SK-N-MC (cell line): Measurements from ENCODE around the gene LRP5.
"Not testable (repeated sequence)": the region's sequence is repeated elsewhere in the genome, so short reads cannot be mapped to it uniquely, and the experiment has no call there.

Source experiments
- DNase-seq: peaks from one replicate; pipeline ENCODE4 v3.0.0-alpha.2; 2011; ENCODE audit warnings: low read depth, low spot score
- H3K27ac ChIP-seq: fragments of 200-600 bp; sonication (generic); 2 replicates; pipeline ENCODE4 v1.5.1; 2016; ENCODE audit warnings: mixed run types
- H3K36me3 ChIP-seq: fragments of 200-600 bp; sonication (generic); 2 replicates; pipeline ENCODE4 v1.6.1; 2017; ENCODE audit warnings: antibody characterized with exemption, low read length, mixed read lengths; ENCODE audit not compliant: insufficient read depth
- H3K4me3 ChIP-seq: fragments of 200-600 bp; sonication (generic); 2 replicates; pipeline ENCODE4 v1.5.1; 2016
- H3K9ac ChIP-seq: fragments of 200-600 bp; sonication (generic); 2 replicates; pipeline ENCODE4 v1.8.0; 2017; ENCODE audit warnings: mixed run types, mixed read lengths; ENCODE audit not compliant: insufficient read length
- H3K9me3 ChIP-seq: fragments of 200-600 bp; sonication (generic); 2 replicates; pipeline ENCODE4 v1.6.1; 2017; ENCODE audit warnings: low read depth, mild to moderate bottlenecking, antibody characterized with exemption, low read length, moderate library complexity, mixed read lengths
- EZH2 ChIP-seq: fragments of 200-600 bp; sonication (generic); IDR thresholded peaks from one replicate; pipeline ENCODE4 v1.6.1; 2017; ENCODE audit warnings: antibody characterized with exemption
- FOXP2 ChIP-seq: optimal IDR thresholded peaks from 2 replicates; pipeline ENCODE3; 2011; ENCODE audit warnings: mild to moderate bottlenecking, moderate library complexity; ENCODE audit not compliant: insufficient read depth; ENCODE audit errors: extremely low read length, control extremely low read depth
- POLR2AphosphoS5 ChIP-seq: IDR thresholded peaks from 2 replicates; pipeline ENCODE4 v1.6.1; 2012; ENCODE audit warnings: mild to moderate bottlenecking, low read depth, low read length, borderline replicate concordance

Gene LRP5

GRCh38 chr11:68296344-68297051 lies 15.9 kb upstream of the LRP5 start:
- Histone ChIP-seq H3K9me3 (no peaks in the 10 kb centered on the region), H3K9ac (no peak overlapping the region), H3K4me3 (no peak overlapping the region), H3K27ac (no peak overlapping the region), H3K36me3 (no peaks in the 10 kb centered on the region)
- TF ChIP-seq POLR2AphosphoS5 (no peak), FOXP2 (no peak), EZH2 (no peak)
- no peak for DNase-seq

GRCh38 chr11:68297052-68297378 lies 15.4 kb upstream of the LRP5 start:
- Histone ChIP-seq H3K36me3 (no peaks in the 10 kb centered on the region), H3K27ac (no peak overlapping the region), H3K9ac (no peak overlapping the region), H3K9me3 (no peaks in the 10 kb centered on the region), H3K4me3 (no peak overlapping the region)
- no peak for DNase-seq
- TF ChIP-seq POLR2AphosphoS5: no peak
- no peak for TF ChIP-seq FOXP2
- no peak for TF ChIP-seq EZH2

GRCh38 chr11:68297494-68297811 lies 14.9 kb upstream of the LRP5 start:
- Histone ChIP-seq H3K4me3 (peak overlapping the region; percentile 42; the same call in 1 of the 2 replicates), H3K27ac (no peak overlapping the region), H3K9ac (no peak overlapping the region), H3K36me3 (no peaks in the 10 kb centered on the region), H3K9me3 (no peaks in the 10 kb centered on the region)
- TF ChIP-seq FOXP2 (no peak), POLR2AphosphoS5 (no peak), EZH2 (no peak)
- DNase-seq: no peak

GRCh38 chr11:68297812-68298658 lies 14.4 kb upstream of the LRP5 start:
- Histone ChIP-seq H3K36me3 (no peaks in the 10 kb centered on the region), H3K9me3 (no peaks in the 10 kb centered on the region), H3K9ac (no peak overlapping the region), H3K4me3 (peak overlapping the region; percentile 42; the same call in 1 of the 2 replicates), H3K27ac (no peak overlapping the region)
- DNase-seq: no peak
- TF ChIP-seq EZH2 (no peak), FOXP2 (no peak), POLR2AphosphoS5 (no peak)

- no peak overlapping the region for H3K27ac ChIP-seq
- DNase-seq: no peak
- no peak overlapping the region for H3K4me3 ChIP-seq
- no peak overlapping the region for H3K9ac ChIP-seq
- no peaks in the 10 kb centered on the region for H3K9me3 ChIP-seq
- TF ChIP-seq FOXP2 (no peak), EZH2 (no peak), POLR2AphosphoS5 (no peak)
- no peaks in the 10 kb centered on the region for H3K36me3 ChIP-seq
Measured at GRCh38 chr11:68298659-68299516, 13.5 kb upstream of the LRP5 start.

GRCh38 chr11:68299517-68299879 lies 12.9 kb upstream of the LRP5 start:
- not testable (repeated sequence) for H3K4me3 ChIP-seq, H3K9me3 ChIP-seq, H3K27ac ChIP-seq, H3K9ac ChIP-seq, DNase-seq, H3K36me3 ChIP-seq

GRCh38 chr11:68300076-68300830 lies 12.1 kb upstream of the LRP5 start:
- no peak for DNase-seq
- H3K27ac ChIP-seq: no peak overlapping the region
- TF ChIP-seq FOXP2: no peak
- TF ChIP-seq POLR2AphosphoS5: no peak
- TF ChIP-seq EZH2: no peak
- H3K9me3 ChIP-seq: no peaks in the 10 kb centered on the region
- no peak overlapping the region for H3K4me3 ChIP-seq
- no peaks in the 10 kb centered on the region for H3K36me3 ChIP-seq
- H3K9ac ChIP-seq: no peak overlapping the region

- Histone ChIP-seq H3K9me3 (no peaks in the 10 kb centered on the region), H3K36me3 (no peaks in the 10 kb centered on the region), H3K9ac (no peak overlapping the region), H3K27ac (no peak overlapping the region), H3K4me3 (no peak overlapping the region)
- TF ChIP-seq POLR2AphosphoS5 (no peak), FOXP2 (no peak), EZH2 (no peak)
- no peak for DNase-seq
Measured at GRCh38 chr11:68302256-68302655, 10.1 kb upstream of the LRP5 start.
